Activated CD8-positive, alpha-beta memory T cell treated with anti-CD3 and anti-CD28 coated beads for 1 hour (primary cell): ENCODE data around the gene CD6.
A peak's percentile ranks its signal among the peaks of the same experiment; 100 is the strongest.

ENCODE experiments used
- DNase-seq, 2 donors: peaks; one replicate each; pipeline ENCODE4 v3.0.0-alpha.2; 2020; ENCODE audit warnings: low read depth in 1 of 2; ENCODE audit errors: extremely low read depth in 1 of 2

The CD6 gene

GRCh38 chr11:61024938-61025820 lies 53.7 kb downstream of the CD6 start:
- DNase-seq, result no peak

DNA sequence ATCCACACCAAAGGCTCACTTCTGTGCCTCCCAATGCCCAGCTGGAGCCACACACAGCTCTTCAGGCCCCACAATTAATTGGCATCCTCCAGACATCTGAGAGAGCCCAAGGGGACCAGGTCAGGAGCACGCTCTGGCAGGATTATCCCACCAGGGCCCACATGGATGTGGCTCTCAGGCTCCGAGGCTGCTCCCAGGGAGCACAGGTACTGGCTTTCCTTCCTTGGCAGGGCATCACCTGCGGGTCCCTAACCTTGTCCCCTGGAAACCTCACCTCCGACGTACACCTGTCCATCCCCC lies 54.3 kb downstream of the CD6 start:
- DNase-seq, result no peak

DNA sequence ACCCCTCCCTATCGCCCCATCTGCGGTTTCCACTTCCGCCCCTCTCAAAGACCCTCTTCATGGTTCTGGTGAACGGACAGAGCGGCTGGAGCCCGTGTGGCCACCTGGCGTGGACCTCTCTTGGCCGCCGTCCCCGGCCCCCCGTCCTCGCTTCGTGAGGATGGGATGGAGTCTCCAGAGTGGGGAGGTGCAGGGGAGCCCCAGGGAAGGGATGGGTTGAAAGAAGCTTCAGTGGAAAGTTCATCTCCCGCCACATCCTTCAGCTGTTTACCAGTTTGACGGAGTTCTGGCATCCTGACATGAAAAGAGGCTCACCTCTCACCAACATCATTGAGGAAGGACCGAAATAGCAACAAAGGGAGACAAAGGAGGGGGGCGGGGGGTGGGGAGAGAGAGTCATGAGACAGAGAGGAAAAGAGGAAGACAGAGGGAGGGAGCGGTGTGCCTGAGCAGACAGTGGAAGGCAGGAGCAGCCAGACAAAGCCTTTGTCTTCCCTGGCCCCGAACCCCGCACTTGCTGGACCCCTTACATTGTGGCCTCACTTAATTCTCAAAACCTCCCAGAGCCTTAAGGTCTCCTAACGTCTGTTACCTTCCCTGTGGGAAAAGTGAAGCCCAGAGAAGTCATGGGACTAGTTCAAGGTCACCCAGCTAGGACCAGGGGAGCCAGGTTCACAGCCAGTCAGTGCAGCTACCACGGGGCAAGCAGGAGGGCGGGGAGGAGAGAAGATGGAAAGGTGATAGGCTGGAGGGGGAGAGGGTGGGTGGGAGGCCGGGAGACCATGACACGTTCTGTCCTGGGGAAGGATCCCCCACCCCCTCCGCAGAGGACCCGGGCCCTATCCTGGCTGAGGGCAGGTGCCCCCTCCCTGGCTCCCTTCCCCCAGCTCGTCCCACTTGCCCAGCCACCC lies 54.9 kb downstream of the CD6 start:
- DNase-seq, result no peak

- no peak for DNase-seq
Measured at GRCh38 chr11:61027141-61027840, 55.8 kb downstream of the CD6 start.

- DNase-seq, result peak in 1 of 2 donors; percentile 60
Measured at GRCh38 chr11:61028135-61028729, 56.8 kb downstream of the CD6 start.

DNA sequence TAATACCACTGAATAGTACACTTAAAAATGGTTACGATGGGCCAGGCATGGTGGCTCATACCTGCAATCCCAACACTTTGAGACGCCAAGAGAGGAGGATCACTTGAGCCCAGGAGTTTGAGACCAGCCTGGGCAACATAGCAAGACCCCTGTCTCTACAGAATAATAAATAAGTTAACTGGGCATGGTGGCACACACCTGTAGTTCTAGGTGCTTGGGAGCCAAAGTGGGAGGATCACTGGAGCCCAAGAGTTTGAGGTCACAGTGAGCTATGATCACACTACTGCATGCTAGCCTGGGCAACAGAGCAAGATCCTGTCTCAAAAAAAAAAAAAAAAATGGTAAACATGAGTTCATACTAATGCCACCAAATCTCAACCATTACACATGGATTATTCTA lies 61.3 kb downstream of the CD6 start:
- no peak for DNase-seq

- DNase-seq, result no peak
Measured at GRCh38 chr11:61033417-61033816, 61.9 kb downstream of the CD6 start.

DNA sequence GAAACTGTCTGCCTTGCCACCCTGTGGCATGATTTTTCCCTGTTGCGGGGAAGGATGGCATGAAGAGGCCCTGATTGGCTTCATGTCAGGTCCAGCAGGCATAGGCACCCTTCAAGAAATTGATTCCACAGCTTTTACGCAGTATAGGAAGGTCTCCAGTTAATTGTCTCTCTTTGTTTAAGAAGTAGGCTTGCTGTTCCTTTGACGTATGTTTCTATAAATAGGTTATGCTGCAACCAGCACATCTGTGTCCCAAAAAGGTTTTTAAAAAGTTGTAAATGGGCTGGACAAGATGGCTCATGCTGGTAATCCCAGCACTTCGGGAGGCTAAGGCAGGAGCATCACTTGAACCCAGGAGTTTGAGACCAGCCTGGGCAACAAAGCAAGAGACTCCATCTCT lies 62.6 kb downstream of the CD6 start:
- DNase-seq, result no peak

- DNase-seq, result no peak
Measured at GRCh38 chr11:61034704-61035525, 63.4 kb downstream of the CD6 start.

GRCh38 chr11:61035526-61035835 lies 64.0 kb downstream of the CD6 start:
- DNase-seq, result no peak

GRCh38 chr11:61037441-61038093 lies 66.1 kb downstream of the CD6 start:
- DNase-seq, result no peak

GRCh38 chr11:61039916-61040315 lies 68.4 kb downstream of the CD6 start:
- no peak for DNase-seq

GRCh38 chr11:61041755-61042518 lies 70.5 kb downstream of the CD6 start:
- peak; percentile 59 to 70 for DNase-seq

DNA sequence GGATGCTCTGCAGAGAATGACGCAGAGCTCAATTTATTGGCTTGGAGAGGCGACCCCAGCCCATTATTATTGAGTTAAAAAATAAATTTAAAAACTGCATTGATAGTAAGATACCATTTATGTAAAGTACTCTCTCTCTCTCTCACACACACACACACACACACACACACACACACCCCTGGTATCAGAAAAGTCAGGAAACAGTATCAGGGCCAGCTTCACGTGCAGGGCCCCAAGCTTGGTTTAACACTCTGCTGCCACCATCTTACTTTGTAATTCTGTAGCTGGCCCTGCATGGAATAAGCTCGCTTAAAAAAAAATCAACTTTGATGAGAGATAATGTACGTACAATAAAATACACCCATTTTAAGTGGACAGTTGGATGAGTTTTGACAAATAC lies 71.1 kb downstream of the CD6 start:
- no peak for DNase-seq

- DNase-seq, result no peak
Measured at GRCh38 chr11:61042961-61043540, 71.6 kb downstream of the CD6 start.

- no peak for DNase-seq
Measured at GRCh38 chr11:61045271-61045670, 73.8 kb downstream of the CD6 start.

- no peak for DNase-seq
Measured at GRCh38 chr11:61046833-61047232, 75.4 kb downstream of the CD6 start.

DNA sequence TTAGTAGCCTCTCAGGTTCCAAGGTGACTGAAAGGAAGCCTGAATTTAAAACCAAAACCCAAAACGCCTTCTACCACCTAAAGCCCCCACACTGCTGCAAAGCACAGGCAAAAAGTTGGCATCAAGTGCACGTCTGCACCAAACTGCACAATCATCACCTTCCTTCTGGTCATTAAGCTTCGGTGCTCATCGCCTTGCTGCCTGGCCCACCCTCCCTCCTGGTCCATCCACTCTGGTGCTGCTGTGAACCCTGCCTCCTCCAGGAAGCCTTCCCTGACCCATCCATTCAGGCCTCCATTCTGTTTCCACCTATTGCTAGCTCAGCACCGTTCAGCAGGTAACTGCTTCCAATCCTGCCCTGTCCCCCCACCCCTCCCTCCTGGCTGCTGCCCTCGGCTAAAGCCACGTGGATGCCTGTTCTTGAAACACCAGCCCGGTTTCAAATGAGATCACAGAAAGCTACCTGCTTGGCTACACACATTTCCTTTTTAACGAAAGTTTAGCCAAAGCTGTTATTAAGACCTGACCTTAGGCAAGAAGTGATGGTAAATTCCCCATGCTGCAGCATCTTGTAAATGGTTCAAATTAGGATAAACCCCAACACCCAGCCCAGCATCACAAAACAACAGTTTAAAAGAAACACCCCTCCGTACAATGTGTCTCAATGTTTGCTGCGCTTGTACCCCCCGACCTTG lies 77.0 kb downstream of the CD6 start:
- DNase-seq, result no peak
